B cell (primary cell): Measurements from ENCODE around the gene TIMM44. TPM values are rescaled to one million over a fixed set of nuclear protein-coding genes. Genes with fewer than 3 reads are reported as not detected.
A peak's percentile ranks its signal among the peaks of the same experiment; 100 is the strongest.

Experiments
- ATAC-seq: fragments of 200-7000 bp; cut with Tn5 transposase; one replicate; pipeline ENCODE4 v1.10.0; 2021; ENCODE audit warnings: low read depth, mild to moderate bottlenecking, moderate number of reproducible peaks, moderate library complexity
- CTCF ChIA-PET: fragments of 350-600 bp; sonication (Branson Sonifier 250); formaldehyde crosslinking; loops from one replicate; lab custom pipeline; 2021; ENCODE audit warnings: antibody characterized with exemption, inconsistent platforms; lab: Charles Lee
- POLR2A ChIA-PET: fragments of 350-600 bp; sonication (Branson Sonifier 250); formaldehyde crosslinking; loops from one replicate; lab custom pipeline; 2021; ENCODE audit warnings: antibody characterized with exemption; lab: Charles Lee
- DNase-seq: peaks from one replicate; pipeline ENCODE4 v3.0.0; 2013
- H2AFZ ChIP-seq: 2 replicates; pipeline ENCODE4 v1.6.1; 2012; ENCODE audit warnings: mild to moderate bottlenecking, low read depth, low read length; ENCODE audit not compliant: insufficient read depth, poor library complexity, severe bottlenecking
- H3K27ac ChIP-seq, 2 donors: 1 replicate in 1 of 2; 2 replicates in 1 of 2; pipeline ENCODE4 v1.5.1; 2012 to 2013; ENCODE audit warnings: low read length in 2 of 2, mild to moderate bottlenecking in 2 of 2, moderate library complexity in 1 of 2
- H3K27me3 ChIP-seq, 4 experiments: fragments of 200-600 bp in 1 of 4; sonication (generic) in 1 of 4; replicated peaks in 1 of 4; 1 replicate in 2 of 4; 2 replicates in 2 of 4; pipeline versions ENCODE4 v1.6.1 to v1.7.0; 2013 to 2016; ENCODE audit warnings: low read length in 3 of 4, mild to moderate bottlenecking in 2 of 4, mixed read lengths in 1 of 4, moderate library complexity in 1 of 4; ENCODE audit not compliant: insufficient read depth in 4 of 4, control insufficient read depth in 3 of 4; ENCODE audit errors: control extremely low read depth in 1 of 4
- H3K36me3 ChIP-seq, 2 experiments: replicated peaks in 1 of 2; 1 replicate in 1 of 2; 2 replicates in 1 of 2; pipeline versions ENCODE4 v1.6.1 to v1.7.1; 2013; ENCODE audit warnings: low read length in 1 of 2; ENCODE audit not compliant: insufficient read depth in 2 of 2, control insufficient read depth in 1 of 2; ENCODE audit errors: control extremely low read depth in 1 of 2, extremely low read depth in 1 of 2
- H3K4me1 ChIP-seq, 2 donors: fragments of 200-600 bp in 1 of 2; sonication (generic) in 1 of 2; 1 replicate in 1 of 2; 2 replicates in 1 of 2; pipeline versions ENCODE4 v1.5.1 to v1.6.1; 2013 to 2017; ENCODE audit warnings: low read length in 2 of 2; ENCODE audit not compliant: control insufficient read depth in 2 of 2, insufficient read depth in 2 of 2
- H3K4me2 ChIP-seq: replicated peaks from 2 replicates; pipeline ENCODE3; 2012; ENCODE audit warnings: mild to moderate bottlenecking, low read depth, low read length; ENCODE audit not compliant: poor library complexity, severe bottlenecking
- H3K4me3 ChIP-seq, 5 experiments: fragments of 200-600 bp in 1 of 5; sonication (generic) in 1 of 5; 1 replicate in 3 of 5; 2 replicates in 2 of 5; pipeline versions ENCODE4 v1.5.1 to v1.7.0; 2011 to 2016; ENCODE audit warnings: low read length in 4 of 5, mild to moderate bottlenecking in 4 of 5, low read depth in 2 of 5, control low read depth in 1 of 5, moderate library complexity in 1 of 5; ENCODE audit not compliant: insufficient read depth in 1 of 5; ENCODE audit errors: control extremely low read depth in 1 of 5, extremely low read depth in 1 of 5
- H3K79me2 ChIP-seq: fragments of 200-600 bp; sonication (generic); one replicate; pipeline ENCODE4 v1.6.0; 2016; ENCODE audit warnings: low read length; ENCODE audit not compliant: control insufficient read depth, insufficient read depth
- H3K9ac ChIP-seq: fragments of 200-600 bp; sonication (generic); 2 replicates; pipeline ENCODE4 v1.6.1; 2017; ENCODE audit warnings: mild to moderate bottlenecking, low read length, moderate library complexity
- H3K9me3 ChIP-seq, 3 donors: one replicate each; pipeline versions ENCODE4 v1.6.1 to v1.7.1; 2013; ENCODE audit warnings: low read length in 2 of 3; ENCODE audit not compliant: control insufficient read depth in 2 of 3, insufficient read depth in 1 of 3; ENCODE audit errors: control extremely low read depth in 1 of 3
- H4K20me1 ChIP-seq: 2 replicates; pipeline ENCODE4 v1.6.0; 2012; ENCODE audit warnings: mild to moderate bottlenecking, low read length; ENCODE audit not compliant: insufficient read depth, control insufficient read depth, poor library complexity, severe bottlenecking
- H3K27ac Mint-ChIP-seq: one replicate; pipeline ENCODE4 v1.8.0; 2021; ENCODE audit warnings: mixed read lengths
- H3K27me3 Mint-ChIP-seq: one replicate; pipeline ENCODE4 v1.8.0; 2021; ENCODE audit warnings: mixed read lengths
- H3K4me1 Mint-ChIP-seq: one replicate; pipeline ENCODE4 v1.8.0; 2021; ENCODE audit warnings: mixed read lengths
- H3K4me3 Mint-ChIP-seq: one replicate; pipeline ENCODE4 v1.8.0; 2021; ENCODE audit warnings: mixed read lengths
- H3K9me3 Mint-ChIP-seq: one replicate; pipeline ENCODE4 v1.8.0; 2022; ENCODE audit warnings: mixed read lengths; ENCODE audit not compliant: insufficient read depth
- EZH2 ChIP-seq: IDR thresholded peaks from 2 replicates; pipeline ENCODE4 v1.6.1; 2012; ENCODE audit warnings: borderline replicate concordance, low read depth, mild to moderate bottlenecking, moderate library complexity, low read length; ENCODE audit not compliant: insufficient read depth, poor library complexity, severe bottlenecking
- WGBS: methylation state at CpG from one replicate; pipeline ENCODE4 v1.1.5; 2013; ENCODE audit warnings: missing lambda C conversion rate; ENCODE audit not compliant: insufficient coverage; 5-methylcytosine and 5-hydroxymethylcytosine counted together
- intact Hi-C: fragments of 100-400 bp; cut with micrococcal nuclease; formaldehyde crosslinking; loops from one replicate; pipeline ENCODE4 v1.10.0; 2022
- polyA minus RNA-seq: library from RNA; depleted of rRNA, polyadenylated mRNA; stranded (reverse); fragments of >200 nt; gene quantifications from 2 replicates; pipeline ENCODE4 v1.2.3, GENCODE V29; 2012
- polyA plus RNA-seq: library from polyadenylated mRNA; depleted of rRNA; stranded (reverse); fragments of >200 nt; gene quantifications from 2 replicates; pipeline ENCODE4 v1.2.3, GENCODE V29; 2012
- total RNA-seq, 2 donors: library from RNA; stranded (reverse); fragments of 120-200 nt in 1 of 2; gene quantifications; 1 replicate in 1 of 2; 2 replicates in 1 of 2; pipeline versions ENCODE4 v1.2.3 to v1.2.4, GENCODE V29; 2013 to 2022
- TF ChIP-seq, protein P1 (sequence below): fragments of 200-600 bp; IDR thresholded peaks from one replicate; pipeline ENCODE4 v1.8.0; 2022; ENCODE audit warnings: antibody characterized with exemption, mild to moderate bottlenecking

TIMM44 gene, protein sequence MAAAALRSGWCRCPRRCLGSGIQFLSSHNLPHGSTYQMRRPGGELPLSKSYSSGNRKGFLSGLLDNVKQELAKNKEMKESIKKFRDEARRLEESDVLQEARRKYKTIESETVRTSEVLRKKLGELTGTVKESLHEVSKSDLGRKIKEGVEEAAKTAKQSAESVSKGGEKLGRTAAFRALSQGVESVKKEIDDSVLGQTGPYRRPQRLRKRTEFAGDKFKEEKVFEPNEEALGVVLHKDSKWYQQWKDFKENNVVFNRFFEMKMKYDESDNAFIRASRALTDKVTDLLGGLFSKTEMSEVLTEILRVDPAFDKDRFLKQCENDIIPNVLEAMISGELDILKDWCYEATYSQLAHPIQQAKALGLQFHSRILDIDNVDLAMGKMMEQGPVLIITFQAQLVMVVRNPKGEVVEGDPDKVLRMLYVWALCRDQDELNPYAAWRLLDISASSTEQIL
- total RNA-seq = 62.1 and 66.5 TPM in 2 replicates
- 26.2 TPM for total RNA-seq (2013)
- polyA plus RNA-seq = 48.9 and 72.2 TPM in 2 replicates
- 31.1 and 38.7 TPM in 2 replicates for polyA minus RNA-seq

DNA sequence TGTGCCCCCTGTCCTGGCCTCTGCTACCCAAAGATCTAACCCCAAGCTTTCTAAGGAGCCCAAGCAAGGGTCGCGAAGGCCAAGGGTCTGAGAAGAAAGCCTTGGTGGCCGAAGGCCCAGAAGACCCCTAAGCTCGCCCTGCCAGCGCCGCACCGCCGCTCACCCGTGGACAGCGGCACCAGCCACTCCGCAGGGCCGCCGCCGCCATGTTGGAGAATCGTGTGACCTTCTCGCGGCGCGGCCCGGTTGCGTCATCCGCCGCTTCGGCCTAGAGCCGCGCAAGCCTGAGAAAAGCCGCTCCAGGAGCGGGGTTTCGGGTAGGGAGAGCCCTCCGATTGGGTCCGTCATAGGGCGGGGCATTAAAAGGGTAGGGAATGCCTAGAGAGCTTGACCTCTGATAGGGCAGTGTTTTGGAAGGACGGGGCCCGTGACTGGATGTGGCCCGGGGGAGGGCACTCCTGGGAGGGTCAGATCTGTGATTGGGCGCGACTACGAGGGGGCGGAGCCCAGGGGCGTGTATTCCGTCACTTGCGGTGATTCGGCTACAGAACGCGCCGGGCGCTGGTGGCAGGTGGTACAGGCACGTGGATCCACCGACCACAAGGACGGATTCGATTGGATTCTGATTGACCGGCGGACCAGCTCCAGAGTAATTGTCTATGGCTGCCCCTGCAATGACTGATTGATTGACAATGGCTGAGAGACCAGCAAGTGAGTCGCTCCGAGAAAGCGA, at the start of gene TIMM44:
TIMM44 (minus strand) TSS at position 223 of the 733 bp plus-strand sequence; CDS start at position 208, 15 bp downstream.
- H3K27ac ChIP-seq = peak within 1 kb of the TSS; percentile 94 to 99
- H4K20me1 ChIP-seq = no peaks in the 10 kb centered on the region
- H3K4me3 ChIP-seq = peak within 1 kb of the TSS; percentile 81 to 97 (median 87)
- H3K9ac ChIP-seq = peak within 1 kb of the TSS; percentile 100
- H3K4me2 ChIP-seq = peak within 1 kb of the TSS; percentile 84
- no peaks in the 10 kb centered on the region for H3K27me3 Mint-ChIP-seq
- H3K4me1 ChIP-seq = peaks cover 12 to 21% of the 10 kb centered on the region in 2 donors
- CTCF ChIA-PET = interaction anchor here (0.7 to 3.9 kb wide), 32 partner anchors 8 to 638 kb away, joined by 3 to 28 read pairs (median 5); partner anchors contain the start of genes ELAVL1, MAP2K7, PET100 and SNAPC2
- peaks cover 30% of the 10 kb centered on the region for H3K4me1 Mint-ChIP-seq
- H3K36me3 ChIP-seq = peaks cover 0 to 18% of the 10 kb centered on the region in 2 experiments
- TF ChIP-seq, protein P1, sequence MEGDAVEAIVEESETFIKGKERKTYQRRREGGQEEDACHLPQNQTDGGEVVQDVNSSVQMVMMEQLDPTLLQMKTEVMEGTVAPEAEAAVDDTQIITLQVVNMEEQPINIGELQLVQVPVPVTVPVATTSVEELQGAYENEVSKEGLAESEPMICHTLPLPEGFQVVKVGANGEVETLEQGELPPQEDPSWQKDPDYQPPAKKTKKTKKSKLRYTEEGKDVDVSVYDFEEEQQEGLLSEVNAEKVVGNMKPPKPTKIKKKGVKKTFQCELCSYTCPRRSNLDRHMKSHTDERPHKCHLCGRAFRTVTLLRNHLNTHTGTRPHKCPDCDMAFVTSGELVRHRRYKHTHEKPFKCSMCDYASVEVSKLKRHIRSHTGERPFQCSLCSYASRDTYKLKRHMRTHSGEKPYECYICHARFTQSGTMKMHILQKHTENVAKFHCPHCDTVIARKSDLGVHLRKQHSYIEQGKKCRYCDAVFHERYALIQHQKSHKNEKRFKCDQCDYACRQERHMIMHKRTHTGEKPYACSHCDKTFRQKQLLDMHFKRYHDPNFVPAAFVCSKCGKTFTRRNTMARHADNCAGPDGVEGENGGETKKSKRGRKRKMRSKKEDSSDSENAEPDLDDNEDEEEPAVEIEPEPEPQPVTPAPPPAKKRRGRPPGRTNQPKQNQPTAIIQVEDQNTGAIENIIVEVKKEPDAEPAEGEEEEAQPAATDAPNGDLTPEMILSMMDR = no peak
- TF ChIP-seq EZH2 = no peak
- DNase-seq (peak; percentile 99), ATAC-seq (peak; percentile 96)
- peak within 1 kb of the TSS; percentile 94 for H2AFZ ChIP-seq
- under 1% methylated on average over 56 of the region's 56 CpGs for WGBS
- POLR2A ChIA-PET = interaction anchor here (0.9 to 3.2 kb wide), 9 partner anchors 14 to 446 kb away, joined by 3 to 29 read pairs (median 5); partner anchors contain the start of genes MAP2K7, PET100, RAB11B and SNAPC2
- H3K79me2 ChIP-seq = peaks cover 39% of the 10 kb centered on the region
- no peaks in the 10 kb centered on the region for H3K9me3 Mint-ChIP-seq
- H3K27ac Mint-ChIP-seq = peak within 1 kb of the TSS; percentile 97
- peak within 1 kb of the TSS; percentile 96 for H3K4me3 Mint-ChIP-seq
- no peaks in the 10 kb centered on the region for H3K27me3 ChIP-seq
- no peaks in the 10 kb centered on the region for H3K9me3 ChIP-seq
- intact Hi-C loops = loop anchor here (1.0 to 5.0 kb wide), 11 partner anchors 18 to 447 kb away; partner anchors contain the start of genes MAP2K7, NDUFA7, PET100 and RAB11B
